Daoy (cell line): Measurements from ENCODE around the gene LSM3. TPM values are rescaled to one million over a fixed set of nuclear protein-coding genes. Genes with fewer than 3 reads are reported as not detected.

Experiments
- DNase-seq: peaks from one replicate; pipeline ENCODE4 v3.0.0-alpha.2; 2015; ENCODE audit warnings: low read depth
- total RNA-seq: library from RNA; depleted of rRNA; stranded (reverse); fragments of >200 nt; shearing (Covaris generic); gene quantifications from 2 replicates; pipeline ENCODE4 v1.2.3, GENCODE V29; 2014; rRNA removed

Gene LSM3
- total RNA-seq, 1 experiment from 2014 or later = 22.9 TPM

DNA sequence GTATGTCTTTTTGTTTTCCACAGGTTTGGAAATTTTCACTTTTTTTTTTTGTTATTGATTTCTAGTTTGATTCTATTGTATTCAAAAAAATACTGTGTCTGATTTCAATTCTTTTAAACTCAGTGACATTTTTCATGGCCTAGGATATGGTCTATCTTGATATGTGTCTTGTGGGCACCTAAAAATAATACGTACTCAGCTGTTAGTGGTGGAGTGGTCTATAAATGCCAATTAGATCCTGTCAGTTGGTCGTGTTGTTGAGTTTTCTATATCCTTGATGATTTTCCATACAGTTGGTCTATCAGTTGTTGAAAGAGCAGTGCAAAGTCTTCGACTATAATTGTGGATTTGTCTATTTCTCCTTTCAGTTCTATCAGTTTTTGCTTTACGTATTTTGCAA, 61.7 kb downstream of the LSM3 start:
- no peak for DNase-seq

- no peak for DNase-seq
Measured at GRCh38 chr3:14241716-14242115, 63.1 kb downstream of the LSM3 start.

- DNase-seq = no peak
Measured at GRCh38 chr3:14242490-14243311, 64.1 kb downstream of the LSM3 start.

DNA sequence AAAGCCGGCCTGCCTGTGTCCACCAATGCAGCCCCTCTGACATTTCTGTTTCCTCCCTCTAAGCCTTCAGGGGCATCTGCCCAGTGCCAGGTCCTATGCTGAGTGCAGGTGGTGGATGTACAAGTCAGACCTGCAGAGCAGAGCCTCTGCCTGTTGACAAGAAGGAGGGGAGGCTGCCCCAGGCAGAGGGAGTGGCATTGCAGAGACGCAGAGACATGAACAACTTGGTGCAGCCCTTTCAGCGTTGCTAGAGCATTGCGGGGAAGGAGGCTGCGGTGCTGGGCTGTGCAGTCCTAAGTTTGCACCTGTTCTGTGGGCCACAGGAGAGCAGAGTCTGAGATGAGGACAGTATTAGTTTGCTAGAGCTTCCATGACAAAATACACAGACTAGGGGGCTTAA, 65.2 kb downstream of the LSM3 start:
- DNase-seq = no peak

- DNase-seq = no peak
Measured at GRCh38 chr3:14244521-14245247, 66.1 kb downstream of the LSM3 start.

- DNase-seq = no peak
Measured at GRCh38 chr3:14245248-14245639, 66.6 kb downstream of the LSM3 start.

DNA sequence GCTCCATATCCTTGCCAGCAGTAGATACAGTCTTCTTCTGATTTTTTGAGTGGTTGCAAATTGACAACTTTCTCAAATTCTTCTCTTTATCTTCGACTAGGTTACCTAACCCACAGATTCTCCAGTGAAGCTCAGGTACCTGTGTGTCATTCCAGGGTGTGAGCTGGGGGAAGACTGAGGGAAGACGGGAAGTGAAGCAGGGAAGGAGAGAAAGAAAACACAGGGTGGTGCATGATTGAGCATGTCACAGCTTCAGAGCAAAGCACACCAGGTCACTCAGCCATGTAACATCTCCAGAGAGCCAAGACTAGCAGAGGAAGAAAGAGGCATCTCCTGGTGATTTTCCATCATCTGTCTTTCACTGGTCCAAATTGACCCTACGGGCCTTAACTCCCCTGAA, 67.2 kb downstream of the LSM3 start:
- DNase-seq = no peak

- DNase-seq = no peak
Measured at GRCh38 chr3:14246414-14246813, 67.8 kb downstream of the LSM3 start.

- no peak for DNase-seq
Measured at GRCh38 chr3:14248477-14248848, 69.8 kb downstream of the LSM3 start.

DNA sequence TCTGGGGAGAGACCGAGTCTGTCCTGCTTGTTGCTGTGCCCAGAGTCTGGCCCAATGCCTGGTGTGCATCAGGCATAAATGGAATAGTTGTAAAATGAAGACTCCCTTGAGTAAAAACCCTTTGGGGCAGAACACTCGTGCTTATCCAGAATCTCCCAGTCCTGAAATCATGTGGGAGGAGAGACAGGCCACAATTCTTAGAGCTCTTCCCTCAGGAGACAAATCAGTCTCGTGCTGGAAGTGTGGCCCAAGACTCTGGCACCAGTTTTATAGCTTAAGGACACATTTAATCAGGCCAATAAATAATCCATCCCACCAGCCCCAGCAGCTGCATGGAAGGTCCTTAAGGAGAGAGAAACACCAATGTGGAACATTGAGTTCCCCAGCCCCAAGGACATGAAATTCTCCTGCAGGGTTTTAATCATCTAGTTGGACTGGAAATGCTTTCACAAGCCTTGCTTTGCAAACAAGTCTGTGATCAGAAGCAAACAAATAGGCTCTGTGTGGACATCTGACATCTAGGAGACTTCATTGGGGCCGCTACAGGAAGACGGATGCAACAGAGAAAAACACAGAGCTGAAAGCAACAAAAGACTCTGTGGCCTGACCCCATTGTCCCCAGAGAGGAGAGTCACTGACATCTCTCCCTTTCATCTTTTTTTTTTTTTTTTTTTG, 70.4 kb downstream of the LSM3 start:
- no peak for DNase-seq

Other genes with a start within 250 kb of the LSM3 start
- gene CHCHD4, start 53.9 kb upstream of the LSM3 start, total RNA-seq = 32.7 and 44.5 TPM in 2 replicates
- gene TMEM43, start 53.8 kb upstream of the LSM3 start, total RNA-seq = 65.9 and 69.8 TPM in 2 replicates
- gene XPC, start 216 bp upstream of the LSM3 start, total RNA-seq = 8.2 and 8.8 TPM in 2 replicates
- gene SLC6A6, start 223.8 kb downstream of the LSM3 start, total RNA-seq = 10.7 and 10.8 TPM in 2 replicates